Thyroid gland (tissue), 4 donors: Measurements from ENCODE around the gene GID4.

Experiments
- POLR2A ChIP-seq, 2 donors: fragments of 450-650 bp; IDR thresholded peaks; one replicate each; pipeline ENCODE4 v1.6.1; 2017; ENCODE audit warnings: antibody characterized with exemption in 2 of 2, mild to moderate bottlenecking in 2 of 2, moderate library complexity in 1 of 2
- TF ChIP-seq, protein P1 (sequence below), 6 experiments: fragments of 200-600 bp in 3 of 6; fragments of 450-650 bp in 3 of 6; sonication (generic) in 3 of 6; IDR thresholded peaks; one replicate each; pipeline ENCODE4 v1.5.1; 2016 to 2019; ENCODE audit warnings: antibody characterized with exemption in 6 of 6, mild to moderate bottlenecking in 2 of 6, inconsistent platforms in 1 of 6, moderate library complexity in 1 of 6

DNA sequence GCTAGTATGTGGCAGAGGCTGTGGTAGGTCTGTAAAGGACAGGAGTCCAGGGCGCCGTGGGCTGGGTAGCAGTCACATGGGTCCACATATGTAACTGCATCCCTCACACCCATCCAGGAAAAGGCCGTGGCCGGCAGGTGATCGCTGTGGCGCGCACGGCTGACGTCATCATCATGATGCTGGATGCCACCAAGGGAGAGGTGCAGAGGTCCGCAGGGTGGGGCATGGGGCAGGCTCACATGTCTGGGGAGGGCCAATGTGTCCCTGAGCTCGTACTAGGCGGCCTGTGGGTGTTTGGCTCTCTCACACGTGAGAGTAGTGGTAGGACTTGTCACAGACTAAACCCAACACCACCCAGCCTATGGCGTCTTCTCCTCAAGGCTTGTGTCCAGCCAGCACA, 60.3 kb downstream of the GID4 start:
- TF ChIP-seq, protein P1, sequence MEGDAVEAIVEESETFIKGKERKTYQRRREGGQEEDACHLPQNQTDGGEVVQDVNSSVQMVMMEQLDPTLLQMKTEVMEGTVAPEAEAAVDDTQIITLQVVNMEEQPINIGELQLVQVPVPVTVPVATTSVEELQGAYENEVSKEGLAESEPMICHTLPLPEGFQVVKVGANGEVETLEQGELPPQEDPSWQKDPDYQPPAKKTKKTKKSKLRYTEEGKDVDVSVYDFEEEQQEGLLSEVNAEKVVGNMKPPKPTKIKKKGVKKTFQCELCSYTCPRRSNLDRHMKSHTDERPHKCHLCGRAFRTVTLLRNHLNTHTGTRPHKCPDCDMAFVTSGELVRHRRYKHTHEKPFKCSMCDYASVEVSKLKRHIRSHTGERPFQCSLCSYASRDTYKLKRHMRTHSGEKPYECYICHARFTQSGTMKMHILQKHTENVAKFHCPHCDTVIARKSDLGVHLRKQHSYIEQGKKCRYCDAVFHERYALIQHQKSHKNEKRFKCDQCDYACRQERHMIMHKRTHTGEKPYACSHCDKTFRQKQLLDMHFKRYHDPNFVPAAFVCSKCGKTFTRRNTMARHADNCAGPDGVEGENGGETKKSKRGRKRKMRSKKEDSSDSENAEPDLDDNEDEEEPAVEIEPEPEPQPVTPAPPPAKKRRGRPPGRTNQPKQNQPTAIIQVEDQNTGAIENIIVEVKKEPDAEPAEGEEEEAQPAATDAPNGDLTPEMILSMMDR (IDR thresholded peaks at IDR 0.05), result no peak
- TF ChIP-seq POLR2A (IDR thresholded peaks at IDR 0.05), result no peak
